GM19043 (cell line): Measurements from ENCODE around the gene PTPRN2.

ENCODE experiments used
- ATAC-seq: cut with Tn5 transposase; IDR thresholded peaks from one replicate; pipeline ENCODE4 v1.9.1; 2021; ENCODE audit warnings: low read depth; ENCODE audit not compliant: unreplicated experiment

Gene PTPRN2

GRCh38 chr7:158020706-158021095 is 566.9 kb downstream of the PTPRN2 start:
- no peak for ATAC-seq

- ATAC-seq: no peak
Observed at GRCh38 chr7:158019726-158020705, 567.6 kb downstream of the PTPRN2 start.

GRCh38 chr7:158018971-158019645 is 568.5 kb downstream of the PTPRN2 start:
- ATAC-seq: no peak

- no peak for ATAC-seq
Observed at GRCh38 chr7:158018098-158018762, 569.4 kb downstream of the PTPRN2 start.

GRCh38 chr7:158017111-158018097 is 570.2 kb downstream of the PTPRN2 start:
- no peak for ATAC-seq

GRCh38 chr7:158016180-158017097 is 571.2 kb downstream of the PTPRN2 start:
- no peak for ATAC-seq

- no peak for ATAC-seq
Observed at GRCh38 chr7:158015403-158016179, 572.0 kb downstream of the PTPRN2 start.

- no peak for ATAC-seq
Observed at GRCh38 chr7:158014976-158015375, 572.6 kb downstream of the PTPRN2 start.

- ATAC-seq: no peak
Observed at GRCh38 chr7:158013085-158013668, 574.4 kb downstream of the PTPRN2 start.

- no peak for ATAC-seq
Observed at GRCh38 chr7:158011941-158012340, 575.7 kb downstream of the PTPRN2 start.

GRCh38 chr7:158010961-158011693 is 576.5 kb downstream of the PTPRN2 start:
- no peak for ATAC-seq

GRCh38 chr7:158009886-158010285 is 577.7 kb downstream of the PTPRN2 start:
- ATAC-seq: no peak

GRCh38 chr7:158008267-158008666 is 579.4 kb downstream of the PTPRN2 start:
- no peak for ATAC-seq

GRCh38 chr7:158007697-158008257 is 579.8 kb downstream of the PTPRN2 start:
- no peak for ATAC-seq

- no peak for ATAC-seq
Observed at GRCh38 chr7:158006841-158007696, 580.6 kb downstream of the PTPRN2 start.

- ATAC-seq: no peak
Observed at GRCh38 chr7:158005531-158005930, 582.1 kb downstream of the PTPRN2 start.
